ENCODE data around the gene P3H1. TPM values are rescaled to one million over a fixed set of nuclear protein-coding genes. Genes with fewer than 3 reads are reported as not detected.

The P3H1 gene
- total and polyA plus RNA-seq, 2 of the 13 experiments (the other 11 are each of a cell fraction or from before 2014, with no cell fraction given): 64.6 to 120 TPM

DNA sequence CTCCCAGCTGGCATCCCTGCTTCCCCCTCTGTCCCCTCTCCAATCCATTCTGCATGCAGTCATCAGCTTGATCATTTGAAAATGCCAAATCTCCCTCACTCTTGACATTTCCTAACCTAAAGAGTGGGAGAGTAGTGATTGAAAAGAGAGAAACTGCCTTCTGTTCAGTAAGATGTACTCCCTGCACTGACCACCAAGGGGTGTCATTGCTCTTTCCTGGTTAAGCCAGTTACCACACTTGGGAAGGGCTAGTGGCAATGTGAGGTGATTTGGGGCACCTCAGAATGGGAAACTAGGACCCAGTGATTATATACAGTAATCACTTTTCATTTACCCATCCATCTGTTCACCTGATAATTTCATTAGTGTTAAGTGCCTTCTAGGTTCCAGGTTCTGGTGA is 11.0 kb upstream of the P3H1 start:
- Histone ChIP-seq H4K20me1 (ENCODE audit: insufficient read depth, low read length) (no peaks in the 10 kb centered on the region), H3K9ac (ENCODE audit: insufficient read depth, low read depth, low read length) (no peak overlapping the region), H2AFZ (ENCODE audit: low read length) (no peak overlapping the region), H3K79me2 (ENCODE audit: insufficient read depth, low read length) (peaks cover under 1% of the 10 kb centered on the region), H3K27me3 (ENCODE audit: control insufficient read depth in 1 of 2, insufficient read depth in 2 of 2, low read length in 2 of 2) (no peaks in the 10 kb centered on the region), H3K36me3 (replicated peaks in 1 of 2; ENCODE audit: control insufficient read depth in 1 of 2, insufficient read depth in 2 of 2, low read length in 2 of 2) (peaks cover 20 to 56% of the 10 kb centered on the region in 2 experiments), H3K27ac (ENCODE audit: extremely low read length, insufficient read depth, low read length) (no peak overlapping the region), H3K4me3 (replicated peaks in 1 of 3; ENCODE audit: insufficient read depth in 1 of 3, low read depth in 2 of 3, low read length in 3 of 3) (no peak overlapping the region), H3K9me3 (ENCODE audit: low read length) (no peaks in the 10 kb centered on the region), H3K4me2 (ENCODE audit: low read depth, low read length) (no peak overlapping the region), H3K4me1 (ENCODE audit: insufficient read depth, low read length) (peaks cover 12% of the 10 kb centered on the region; the same call in 1 of the 2 replicates)
- ChIA-PET POLR2A (interaction anchor here (1.0 kb wide), 1 partner anchor 11 kb away, joined by 3 read pairs; the partner anchor contains the start of genes C1orf50 and P3H1), CTCF (ENCODE audit: low intra/inter-chr PET ratio, low total read pairs) (interaction anchor here (0.7 to 1.8 kb wide), 4 partner anchors 136 to 296 kb away, joined by 3 to 14 read pairs (median 4); no protein-coding TSS in a partner anchor)
- DNase-seq (ENCODE audit: low spot score) (peak; percentile 40), ATAC-seq (peak; percentile 82), FAIRE-seq (peak; percentile 26)
- no peak for TF ChIP-seq ZNF205 (CRISPR knock-in tag; IDR thresholded peaks at IDR 0.05)
- TF ChIP-seq ZSCAN30 (CRISPR knock-in tag; IDR thresholded peaks at IDR 0.05): no peak
- TF ChIP-seq HNF4G (IDR thresholded peaks at IDR 0.05; ENCODE audit: borderline replicate concordance, low read depth, low read length): no peak
- no peak for TF ChIP-seq HNF4G (CRISPR knock-in tag; IDR thresholded peaks at IDR 0.05; ENCODE audit: borderline replicate concordance, low read depth)
- TF ChIP-seq, protein P1, sequence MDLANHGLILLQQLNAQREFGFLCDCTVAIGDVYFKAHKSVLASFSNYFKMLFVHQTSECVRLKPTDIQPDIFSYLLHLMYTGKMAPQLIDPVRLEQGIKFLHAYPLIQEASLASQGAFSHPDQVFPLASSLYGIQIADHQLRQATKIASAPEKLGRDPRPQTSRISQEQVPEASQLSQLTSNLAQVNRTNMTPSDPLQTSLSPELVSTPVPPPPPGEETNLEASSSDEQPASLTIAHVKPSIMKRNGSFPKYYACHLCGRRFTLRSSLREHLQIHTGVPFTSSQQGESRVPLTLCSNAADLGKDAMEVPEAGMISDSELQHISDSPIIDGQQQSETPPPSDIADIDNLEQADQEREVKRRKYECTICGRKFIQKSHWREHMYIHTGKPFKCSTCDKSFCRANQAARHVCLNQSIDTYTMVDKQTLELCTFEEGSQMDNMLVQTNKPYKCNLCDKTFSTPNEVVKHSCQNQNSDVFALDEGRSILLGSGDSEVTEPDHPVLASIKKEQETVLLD (CRISPR knock-in tag; IDR thresholded peaks at IDR 0.05; ENCODE audit: low read depth): no peak
- peak; percentile 76 for TF ChIP-seq SMC3 (IDR thresholded peaks at IDR 0.05; ENCODE audit: low read length)
- TF ChIP-seq FOXC1 (CRISPR knock-in tag; IDR thresholded peaks at IDR 0.05; ENCODE audit: borderline replicate concordance): no peak
- TF ChIP-seq STAG1 (CRISPR knock-in tag; IDR thresholded peaks at IDR 0.05): peak; percentile 86
- TF ChIP-seq GFI1 (CRISPR knock-in tag; IDR thresholded peaks at IDR 0.05; ENCODE audit: borderline replicate concordance): no peak
- peak; percentile 77 for TF ChIP-seq RAD21 (CRISPR knock-in tag; IDR thresholded peaks at IDR 0.05)
- no peak for TF ChIP-seq ZNF607 (CRISPR knock-in tag; IDR thresholded peaks at IDR 0.05; ENCODE audit: borderline replicate concordance)
- TF ChIP-seq, protein P2, sequence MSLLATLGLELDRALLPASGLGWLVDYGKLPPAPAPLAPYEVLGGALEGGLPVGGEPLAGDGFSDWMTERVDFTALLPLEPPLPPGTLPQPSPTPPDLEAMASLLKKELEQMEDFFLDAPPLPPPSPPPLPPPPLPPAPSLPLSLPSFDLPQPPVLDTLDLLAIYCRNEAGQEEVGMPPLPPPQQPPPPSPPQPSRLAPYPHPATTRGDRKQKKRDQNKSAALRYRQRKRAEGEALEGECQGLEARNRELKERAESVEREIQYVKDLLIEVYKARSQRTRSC (CRISPR knock-in tag; IDR thresholded peaks at IDR 0.05; ENCODE audit: low read depth): no peak
- no peak for TF ChIP-seq ZNF564 (CRISPR knock-in tag; IDR thresholded peaks at IDR 0.05)
- TF ChIP-seq, protein P3, sequence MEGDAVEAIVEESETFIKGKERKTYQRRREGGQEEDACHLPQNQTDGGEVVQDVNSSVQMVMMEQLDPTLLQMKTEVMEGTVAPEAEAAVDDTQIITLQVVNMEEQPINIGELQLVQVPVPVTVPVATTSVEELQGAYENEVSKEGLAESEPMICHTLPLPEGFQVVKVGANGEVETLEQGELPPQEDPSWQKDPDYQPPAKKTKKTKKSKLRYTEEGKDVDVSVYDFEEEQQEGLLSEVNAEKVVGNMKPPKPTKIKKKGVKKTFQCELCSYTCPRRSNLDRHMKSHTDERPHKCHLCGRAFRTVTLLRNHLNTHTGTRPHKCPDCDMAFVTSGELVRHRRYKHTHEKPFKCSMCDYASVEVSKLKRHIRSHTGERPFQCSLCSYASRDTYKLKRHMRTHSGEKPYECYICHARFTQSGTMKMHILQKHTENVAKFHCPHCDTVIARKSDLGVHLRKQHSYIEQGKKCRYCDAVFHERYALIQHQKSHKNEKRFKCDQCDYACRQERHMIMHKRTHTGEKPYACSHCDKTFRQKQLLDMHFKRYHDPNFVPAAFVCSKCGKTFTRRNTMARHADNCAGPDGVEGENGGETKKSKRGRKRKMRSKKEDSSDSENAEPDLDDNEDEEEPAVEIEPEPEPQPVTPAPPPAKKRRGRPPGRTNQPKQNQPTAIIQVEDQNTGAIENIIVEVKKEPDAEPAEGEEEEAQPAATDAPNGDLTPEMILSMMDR (CRISPR knock-in tag; IDR thresholded peaks at IDR 0.05): peak; percentile 81
- no peak for TF ChIP-seq HDAC6 (IDR thresholded peaks at IDR 0.05; ENCODE audit: low read depth, low read length)
- no peak for TF ChIP-seq ZNF652 (CRISPR knock-in tag; IDR thresholded peaks at IDR 0.05; ENCODE audit: borderline replicate concordance, low read depth)
- TF ChIP-seq, protein P4, sequence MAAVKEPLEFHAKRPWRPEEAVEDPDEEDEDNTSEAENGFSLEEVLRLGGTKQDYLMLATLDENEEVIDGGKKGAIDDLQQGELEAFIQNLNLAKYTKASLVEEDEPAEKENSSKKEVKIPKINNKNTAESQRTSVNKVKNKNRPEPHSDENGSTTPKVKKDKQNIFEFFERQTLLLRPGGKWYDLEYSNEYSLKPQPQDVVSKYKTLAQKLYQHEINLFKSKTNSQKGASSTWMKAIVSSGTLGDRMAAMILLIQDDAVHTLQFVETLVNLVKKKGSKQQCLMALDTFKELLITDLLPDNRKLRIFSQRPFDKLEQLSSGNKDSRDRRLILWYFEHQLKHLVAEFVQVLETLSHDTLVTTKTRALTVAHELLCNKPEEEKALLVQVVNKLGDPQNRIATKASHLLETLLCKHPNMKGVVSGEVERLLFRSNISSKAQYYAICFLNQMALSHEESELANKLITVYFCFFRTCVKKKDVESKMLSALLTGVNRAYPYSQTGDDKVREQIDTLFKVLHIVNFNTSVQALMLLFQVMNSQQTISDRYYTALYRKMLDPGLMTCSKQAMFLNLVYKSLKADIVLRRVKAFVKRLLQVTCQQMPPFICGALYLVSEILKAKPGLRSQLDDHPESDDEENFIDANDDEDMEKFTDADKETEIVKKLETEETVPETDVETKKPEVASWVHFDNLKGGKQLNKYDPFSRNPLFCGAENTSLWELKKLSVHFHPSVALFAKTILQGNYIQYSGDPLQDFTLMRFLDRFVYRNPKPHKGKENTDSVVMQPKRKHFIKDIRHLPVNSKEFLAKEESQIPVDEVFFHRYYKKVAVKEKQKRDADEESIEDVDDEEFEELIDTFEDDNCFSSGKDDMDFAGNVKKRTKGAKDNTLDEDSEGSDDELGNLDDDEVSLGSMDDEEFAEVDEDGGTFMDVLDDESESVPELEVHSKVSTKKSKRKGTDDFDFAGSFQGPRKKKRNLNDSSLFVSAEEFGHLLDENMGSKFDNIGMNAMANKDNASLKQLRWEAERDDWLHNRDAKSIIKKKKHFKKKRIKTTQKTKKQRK (IDR thresholded peaks at IDR 0.05; ENCODE audit: low read length): no peak
- 0 out of 2 replicates have a peak, but pooled peaks have one; percentile 9 for TF ChIP-seq CEBPG (CRISPR knock-in tag; IDR thresholded peaks at IDR 0.05)
- TF ChIP-seq ZBTB38 (CRISPR knock-in tag; IDR thresholded peaks at IDR 0.05): no peak
- intact Hi-C loops (cut with micrococcal nuclease; ENCODE audit: unreplicated experiment): loop anchor here (1.0 to 5.0 kb wide), 2 partner anchors 135 to 294 kb away; no protein-coding TSS in a partner anchor
- no TSS peak for BruUV-seq (replicated peaks)
- in situ Hi-C loops (cut with HindIII; ENCODE audit: extremely low pct_ligation_motif_present, low pct_unique_long_range_greater_than_20kb): loop anchor here (5.0 kb wide), 2 partner anchors 124 to 294 kb away; no protein-coding TSS in a partner anchor

Data from HepG2 (cell line).